Tibial nerve (tissue), 4 donors: Measurements from ENCODE around the gene MAP3K14.

ENCODE experiments used
- CTCF ChIP-seq, 5 experiments: fragments of 200-600 bp in 3 of 5; fragments of 450-650 bp in 2 of 5; sonication (generic) in 3 of 5; IDR thresholded peaks; one replicate each; pipeline ENCODE4 v1.5.1; 2016 to 2019; ENCODE audit warnings: antibody characterized with exemption in 5 of 5, mild to moderate bottlenecking in 3 of 5, moderate library complexity in 2 of 5
- EP300 ChIP-seq, 2 donors: sonication (generic); formaldehyde crosslinking; IDR thresholded peaks; one replicate each; pipeline ENCODE4 v1.6.1; 2017; ENCODE audit warnings: antibody characterized with exemption in 2 of 2, mild to moderate bottlenecking in 1 of 2
- POLR2A ChIP-seq, 2 donors: fragments of 450-650 bp; IDR thresholded peaks; one replicate each; pipeline ENCODE4 v1.6.1; 2017; ENCODE audit warnings: antibody characterized with exemption in 2 of 2, mild to moderate bottlenecking in 2 of 2, moderate library complexity in 2 of 2

- peak; percentile 70 to 87 (median 75) for TF ChIP-seq CTCF (IDR thresholded peaks at IDR 0.05)
- TF ChIP-seq EP300 (IDR thresholded peaks at IDR 0.05), result no peak
- TF ChIP-seq POLR2A (IDR thresholded peaks at IDR 0.05), result no peak
Measured at GRCh38 chr17:45235416-45236281, 81.2 kb downstream of the MAP3K14 start.
